Stimulated activated CD8-positive, alpha-beta memory T cell treated with anti-CD3 and anti-CD28 coated beads, Interleukin-7, amount 100 ng/mL, for 1 hour (primary cell): Measurements from ENCODE around the gene CLDN7.

Experiments used
- DNase-seq, 2 donors: peaks; one replicate each; pipeline ENCODE4 v3.0.0-alpha.2; 2020; ENCODE audit warnings: low read depth in 2 of 2

CLDN7 gene

GRCh38 chr17:7220593-7221277 is 41.5 kb downstream of the CLDN7 start:
- DNase-seq, result peak in 1 of 2 donors; percentile 29

GRCh38 chr17:7219812-7220592 is 42.3 kb downstream of the CLDN7 start, which contains the start of the genes ACADVL and DLG4:
Gene ACADVL (plus strand): TSS chr17:7219938. CDS start chr17:7219985, 47 bp downstream.
Gene DLG4 (minus strand): TSS chr17:7219836.
- peak; percentile 55 to 63 for DNase-seq

- DNase-seq, result no peak
These were observed 43.0 kb downstream of the CLDN7 start for GRCh38 chr17:7219229-7219811.

- DNase-seq, result no peak
These were observed 43.5 kb downstream of the CLDN7 start for GRCh38 chr17:7218758-7219157.

GRCh38 chr17:7218166-7218565 is 44.1 kb downstream of the CLDN7 start:
- no peak for DNase-seq

- no peak for DNase-seq
These were observed 44.9 kb downstream of the CLDN7 start for GRCh38 chr17:7217113-7217987.

GRCh38 chr17:7216242-7217112 is 45.8 kb downstream of the CLDN7 start:
- no peak for DNase-seq

GRCh38 chr17:7215652-7216180 is 46.6 kb downstream of the CLDN7 start:
- DNase-seq, result no peak

- DNase-seq, result no peak
These were observed 47.1 kb downstream of the CLDN7 start for GRCh38 chr17:7215136-7215638.

- DNase-seq, result peak; percentile 94 to 98
These were observed 47.8 kb downstream of the CLDN7 start for GRCh38 chr17:7214300-7215135.

- DNase-seq, result no peak
These were observed 48.4 kb downstream of the CLDN7 start for GRCh38 chr17:7213895-7214299.

- no peak for DNase-seq
These were observed 50.6 kb downstream of the CLDN7 start for GRCh38 chr17:7211491-7212273.
